GM23248 (cell line): ENCODE results near the gene GSTT2. TPM values are rescaled to one million over a fixed set of nuclear protein-coding genes. Genes with fewer than 3 reads are reported as not detected.
"Not testable (repeated sequence)": the region's sequence is repeated elsewhere in the genome, so short reads cannot be mapped to it uniquely, and the experiment has no call there.

Experiments
- DNase-seq: peaks from one replicate; pipeline ENCODE4 v3.0.0-alpha.2; 2015
- H2AFZ ChIP-seq: fragments of 200-600 bp; sonication (generic); 2 replicates; pipeline ENCODE4 v1.6.1; 2016; ENCODE audit warnings: antibody characterized with exemption
- H3F3A ChIP-seq: fragments of 200-600 bp; sonication (generic); 2 replicates; pipeline ENCODE4 v1.6.1; 2016; ENCODE audit warnings: mild to moderate bottlenecking, antibody characterized with exemption, mixed run types; ENCODE audit not compliant: insufficient read depth
- H3K27ac ChIP-seq: fragments of 200-600 bp; sonication (generic); 2 replicates; pipeline ENCODE4 v1.5.1; 2016; ENCODE audit warnings: mild to moderate bottlenecking
- H3K27me3 ChIP-seq: fragments of 200-600 bp; sonication (generic); replicated peaks from 2 replicates; pipeline ENCODE4 v1.6.1; 2016; ENCODE audit warnings: mild to moderate bottlenecking; ENCODE audit not compliant: insufficient read depth
- H3K36me3 ChIP-seq: fragments of 200-600 bp; sonication (generic); 2 replicates; pipeline ENCODE4 v1.6.1; 2016; ENCODE audit warnings: low read depth, mild to moderate bottlenecking
- H3K4me1 ChIP-seq: fragments of 200-600 bp; sonication (generic); 2 replicates; pipeline ENCODE4 v1.6.1; 2016; ENCODE audit warnings: mild to moderate bottlenecking; ENCODE audit not compliant: insufficient read depth
- H3K4me2 ChIP-seq: fragments of 200-600 bp; sonication (generic); one replicate; pipeline ENCODE4 v1.6.1; 2016; ENCODE audit warnings: mild to moderate bottlenecking; ENCODE audit not compliant: unreplicated experiment
- H3K4me3 ChIP-seq: fragments of 200-600 bp; sonication (generic); 2 replicates; pipeline ENCODE4 v1.5.1; 2016; ENCODE audit warnings: mild to moderate bottlenecking
- H3K79me2 ChIP-seq: fragments of 200-600 bp; sonication (generic); 2 replicates; pipeline ENCODE4 v1.6.1; 2016; ENCODE audit warnings: mild to moderate bottlenecking; ENCODE audit not compliant: insufficient read depth
- H3K9ac ChIP-seq: fragments of 200-600 bp; sonication (generic); 2 replicates; pipeline ENCODE4 v1.6.1; 2016; ENCODE audit warnings: mild to moderate bottlenecking
- H3K9me2 ChIP-seq: fragments of 200-600 bp; sonication (generic); 2 replicates; pipeline ENCODE4 v1.6.1; 2016; ENCODE audit warnings: mixed run types, mild to moderate bottlenecking, moderate library complexity; ENCODE audit not compliant: insufficient read depth
- H3K9me3 ChIP-seq: fragments of 200-600 bp; sonication (generic); one replicate; pipeline ENCODE4 v1.6.1; 2017; ENCODE audit warnings: low read depth
- H4K20me1 ChIP-seq: fragments of 200-600 bp; sonication (generic); 2 replicates; pipeline ENCODE4 v1.6.0; 2016; ENCODE audit not compliant: insufficient read depth
- EZH2 ChIP-seq: fragments of 200-600 bp; sonication (generic); IDR thresholded peaks from 2 replicates; pipeline ENCODE4 v1.6.1; 2018; ENCODE audit warnings: antibody characterized with exemption, mild to moderate bottlenecking; ENCODE audit not compliant: insufficient read depth, poor library complexity, severe bottlenecking
- EZH2phosphoT487 ChIP-seq: fragments of 200-600 bp; sonication (generic); IDR thresholded peaks from 2 replicates; pipeline ENCODE4 v1.6.1; 2018; ENCODE audit warnings: antibody characterized with exemption, moderate library complexity, mild to moderate bottlenecking, low read depth; ENCODE audit not compliant: insufficient read depth
- WGBS, 2 experiments: methylation state at CpG; one replicate each; pipeline ENCODE4 v1.1.6; 2015 to 2017; ENCODE audit warnings: low lambda C conversion rate in 2 of 2, low coverage in 1 of 2; ENCODE audit errors: missing lambda C conversion rate in 2 of 2; 5-methylcytosine and 5-hydroxymethylcytosine counted together
- in situ Hi-C: fragments of 300-500 bp; cut with MboI; formaldehyde crosslinking; loops from 2 replicates; pipeline ENCODE4 v1.15.0; 2020
- polyA plus RNA-seq: library from polyadenylated mRNA; unstranded; fragments of >200 nt; fragmentation: Nextera tagmentation; extraction: Ambion mirVana; gene quantifications from 2 replicates; pipeline ENCODE4 v1.2.1, GENCODE V29; 2016
- total RNA-seq: library from RNA; depleted of rRNA; stranded (reverse); fragments of >200 nt; shearing (Covaris generic); gene quantifications from 2 replicates; pipeline ENCODE4 v1.2.3, GENCODE V29; 2014; rRNA removed

The GSTT2 gene
- total RNA-seq (0.65 and 2.1 TPM in 2 replicates), polyA plus RNA-seq (1.2 and 1.4 TPM in 2 replicates)

DNA sequence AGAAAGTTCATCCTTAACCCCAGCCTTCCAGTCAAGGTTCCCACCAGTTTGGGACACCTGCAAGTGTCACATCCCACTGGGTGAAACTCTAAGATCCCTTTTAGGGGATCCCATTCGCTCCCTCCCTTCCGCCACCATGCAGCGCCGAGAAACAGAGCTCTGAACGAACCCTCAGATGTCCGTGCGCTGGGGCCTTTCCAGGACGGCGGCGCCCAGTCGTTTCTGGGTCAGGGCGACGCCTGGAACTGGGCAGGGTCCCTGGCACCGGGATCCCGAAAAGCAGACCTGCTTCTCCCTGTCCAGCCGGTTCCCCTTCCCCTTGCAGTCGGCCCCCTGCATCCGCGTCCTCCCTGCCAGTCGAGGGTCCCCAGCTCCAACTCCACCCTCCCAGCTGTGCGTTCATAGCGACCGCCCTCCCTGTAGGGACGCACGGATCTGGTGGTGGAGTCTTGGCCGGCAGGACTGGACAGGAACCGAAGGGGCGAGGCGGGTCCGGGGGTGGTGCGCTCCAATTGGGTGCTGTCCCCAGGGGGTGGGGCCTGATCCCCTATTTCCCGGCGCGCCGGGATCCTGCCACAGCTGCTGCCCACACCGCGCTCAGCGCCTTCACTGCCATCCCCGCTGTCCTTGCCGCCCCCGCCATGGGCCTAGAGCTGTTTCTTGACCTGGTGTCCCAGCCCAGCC is at the start of gene GSTT2:
Gene GSTT2 (plus strand): TSS at position 578 of the 684 bp plus-strand sequence.
- H3K4me1 ChIP-seq, in situ Hi-C loops, H3K36me3 ChIP-seq, H2AFZ ChIP-seq, H3F3A ChIP-seq, H3K9ac ChIP-seq, H3K9me2 ChIP-seq, DNase-seq, H3K27ac ChIP-seq, H3K9me3 ChIP-seq, H4K20me1 ChIP-seq, H3K4me3 ChIP-seq, H3K4me2 ChIP-seq, H3K79me2 ChIP-seq, H3K27me3 ChIP-seq: not testable (repeated sequence)
- WGBS, 2 experiments, result no CpG with 5 or more reads among the region's 41 CpGs

- in situ Hi-C loops, result no loop called here
- no peaks in the 10 kb centered on the region for H3K36me3 ChIP-seq
These were observed 41.5 kb upstream of the GSTT2 start for GRCh38 chr22:23938328-23939016.

GRCh38 chr22:23939017-23939357 is 40.9 kb upstream of the GSTT2 start:
- 69 to 81% methylated on average over 3 of the region's 3 CpGs for WGBS, 2 experiments
- TF ChIP-seq EZH2 (no peak), EZH2phosphoT487 (no peak)
- no peaks in the 10 kb centered on the region for H4K20me1 ChIP-seq
- H3F3A ChIP-seq, result no peaks in the 10 kb centered on the region
- no peak for DNase-seq
- H3K4me1 ChIP-seq, result 0 out of 2 replicates have a peak, but pooled peaks cover 3% of the 10 kb centered on the region
- H3K36me3 ChIP-seq, result no peaks in the 10 kb centered on the region
- H3K9ac ChIP-seq, result no peak overlapping the region
- in situ Hi-C loops, result no loop called here
- H3K27me3 ChIP-seq, result no peaks in the 10 kb centered on the region
- no peaks in the 10 kb centered on the region for H3K9me3 ChIP-seq
- no peak overlapping the region for H3K4me3 ChIP-seq
- H3K27ac ChIP-seq, result no peak overlapping the region
- H3K9me2 ChIP-seq, result no peaks in the 10 kb centered on the region
- H3K79me2 ChIP-seq, result no peaks in the 10 kb centered on the region
- H3K4me2 ChIP-seq, result no peak overlapping the region
- no peak overlapping the region for H2AFZ ChIP-seq

More at GRCh38 chr22:23938328-23939016, 41.5 kb upstream of the GSTT2 start:
- Histone ChIP-seq H3K27ac (no peak overlapping the region), H3K27me3 (no peaks in the 10 kb centered on the region), H3K9ac (no peak overlapping the region), H3K9me3 (no peaks in the 10 kb centered on the region), H3K79me2 (no peaks in the 10 kb centered on the region), H3K4me2 (no peak overlapping the region), H3K4me1 (0 out of 2 replicates have a peak, but pooled peaks cover 3% of the 10 kb centered on the region), H2AFZ (no peak overlapping the region), H4K20me1 (no peaks in the 10 kb centered on the region), H3K4me3 (no peak overlapping the region), H3F3A (no peaks in the 10 kb centered on the region), H3K9me2 (no peaks in the 10 kb centered on the region)
- WGBS, 2 experiments, result 69 to 73% methylated on average over 5 of the region's 5 CpGs
- DNase-seq, result no peak
- TF ChIP-seq EZH2phosphoT487, result no peak
- TF ChIP-seq EZH2, result no peak

DNA sequence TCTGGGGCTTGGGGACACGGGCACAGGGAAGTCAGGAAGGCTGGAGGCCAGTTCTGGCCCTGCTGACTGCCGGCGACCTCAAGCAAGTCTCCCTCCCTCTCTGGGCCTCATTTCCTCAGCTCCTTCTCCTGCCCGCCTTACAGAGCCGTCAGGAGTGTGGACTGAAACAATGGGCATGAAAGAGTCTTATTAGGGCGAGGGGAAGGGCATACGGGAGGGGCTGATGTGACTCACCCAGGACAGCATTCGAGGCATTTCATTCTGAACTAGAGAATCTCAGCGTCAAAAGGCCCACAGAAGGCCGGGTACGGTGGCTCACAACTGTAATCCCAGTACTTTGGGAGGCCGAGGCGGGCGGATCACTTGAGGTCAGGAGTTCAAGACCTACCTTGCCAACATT is 39.8 kb upstream of the GSTT2 start:
- H3K4me1 ChIP-seq, in situ Hi-C loops, H3F3A ChIP-seq, H3K9ac ChIP-seq, H3K79me2 ChIP-seq, H3K9me3 ChIP-seq, H4K20me1 ChIP-seq, H3K27ac ChIP-seq, H3K27me3 ChIP-seq, H2AFZ ChIP-seq, H3K36me3 ChIP-seq, DNase-seq, H3K4me3 ChIP-seq, H3K4me2 ChIP-seq, H3K9me2 ChIP-seq: not testable (repeated sequence)
- 11 to 13% methylated on average over 3 to 7 of the region's 14 CpGs for WGBS, 2 experiments

GRCh38 chr22:23947391-23947790 is 32.5 kb upstream of the GSTT2 start:
- H3K4me3 ChIP-seq, H3K27me3 ChIP-seq, H2AFZ ChIP-seq, in situ Hi-C loops, H3K4me2 ChIP-seq, H3K9ac ChIP-seq, H3F3A ChIP-seq, H3K9me3 ChIP-seq, H3K4me1 ChIP-seq, H3K79me2 ChIP-seq, H3K27ac ChIP-seq, H4K20me1 ChIP-seq, H3K9me2 ChIP-seq, H3K36me3 ChIP-seq, DNase-seq: not testable (repeated sequence)
- 41 to 47% methylated on average over 3 of the region's 3 CpGs for WGBS, 2 experiments

- H3K36me3 ChIP-seq, H2AFZ ChIP-seq, H3F3A ChIP-seq, H3K27me3 ChIP-seq, H3K27ac ChIP-seq, in situ Hi-C loops, H3K9me3 ChIP-seq, H3K4me2 ChIP-seq, H3K4me1 ChIP-seq, H3K4me3 ChIP-seq, H4K20me1 ChIP-seq, DNase-seq, H3K79me2 ChIP-seq, H3K9ac ChIP-seq, H3K9me2 ChIP-seq: not testable (repeated sequence)
- 69 to 77% methylated on average over 7 to 18 of the region's 18 CpGs for WGBS, 2 experiments
These were observed 30.2 kb upstream of the GSTT2 start for GRCh38 chr22:23949764-23950163.

DNA sequence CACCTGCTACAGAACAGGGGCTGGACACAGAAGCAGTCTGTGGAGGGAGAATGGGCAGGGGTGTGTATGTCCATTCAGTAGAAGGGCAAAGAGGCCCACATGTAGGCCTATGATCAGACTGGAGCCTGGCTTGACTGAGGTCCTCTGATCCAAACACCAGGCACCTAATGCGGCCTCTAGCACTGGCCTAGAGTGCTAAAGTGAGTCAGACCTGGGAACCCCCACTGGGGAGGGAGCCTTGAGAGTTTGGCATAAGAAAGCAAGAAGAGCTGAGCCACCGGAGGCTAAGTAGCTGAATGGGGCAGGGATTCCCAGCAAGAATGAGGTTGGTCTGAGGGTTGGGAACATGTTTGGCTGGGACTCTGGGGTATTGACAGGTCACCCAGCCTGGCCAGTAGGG is 28.6 kb upstream of the GSTT2 start:
- not testable (repeated sequence) for H3K9ac ChIP-seq
- WGBS, 2 experiments, result 81 to 86% methylated on average over 2 of the region's 2 CpGs
- peak; percentile 40 for DNase-seq

More for the DNA sequence above, 28.6 kb upstream of the GSTT2 start:
- H3K27me3 ChIP-seq, in situ Hi-C loops, H3K36me3 ChIP-seq, H3K27ac ChIP-seq, H3F3A ChIP-seq, H3K9me3 ChIP-seq, H3K79me2 ChIP-seq, H2AFZ ChIP-seq, H3K4me3 ChIP-seq, H3K9me2 ChIP-seq, H3K4me2 ChIP-seq, H3K4me1 ChIP-seq, H4K20me1 ChIP-seq: not testable (repeated sequence)
